Progenitor cell of endocrine pancreas (in vitro differentiated cells): Measurements from ENCODE around the gene ZNF579. TPM values are rescaled to one million over a fixed set of nuclear protein-coding genes. Genes with fewer than 3 reads are reported as not detected.

Experiments
- DNase-seq: peaks from one replicate; pipeline ENCODE4 v3.0.0; 2021; ENCODE audit warnings: low spot score; ENCODE audit not compliant: unreplicated experiment
- H3K27ac Mint-ChIP-seq: 2 replicates; pipeline ENCODE4 v1.8.0; 2021; ENCODE audit warnings: mild to moderate bottlenecking, moderate library complexity, mixed read lengths
- H3K27me3 Mint-ChIP-seq: 2 replicates; pipeline ENCODE4 v1.8.0; 2021; ENCODE audit warnings: mixed read lengths
- H3K36me3 Mint-ChIP-seq: 2 replicates; pipeline ENCODE4 v1.8.0; 2022; ENCODE audit warnings: mixed read lengths; ENCODE audit not compliant: insufficient read depth
- H3K4me1 Mint-ChIP-seq: 2 replicates; pipeline ENCODE4 v1.8.0; 2021; ENCODE audit warnings: low read depth, mixed read lengths
- H3K4me3 Mint-ChIP-seq: 2 replicates; pipeline ENCODE4 v1.8.0; 2021; ENCODE audit warnings: low read depth, mild to moderate bottlenecking, moderate library complexity, mixed read lengths
- H3K9me3 Mint-ChIP-seq: 2 replicates; pipeline ENCODE4 v1.8.0; 2021; ENCODE audit warnings: low read depth, mixed read lengths
- CTCF ChIP-seq: fragments of 200-600 bp; sonication (generic); IDR thresholded peaks from one replicate; pipeline ENCODE4 v1.5.0; 2021; ENCODE audit warnings: antibody characterized with exemption, mild to moderate bottlenecking; ENCODE audit not compliant: unreplicated experiment
- total RNA-seq: library from RNA; stranded (reverse); gene quantifications from 2 replicates; pipeline ENCODE4 v1.2.1, GENCODE V29; 2021

The ZNF579 gene
- total RNA-seq, 1 donor from 2014 or later: 29.1 TPM

- no peaks in the 10 kb centered on the region for H3K27me3 Mint-ChIP-seq
- H3K9me3 Mint-ChIP-seq: no peaks in the 10 kb centered on the region
- no peak for TF ChIP-seq CTCF
- peak overlapping the region; percentile 38 for H3K4me3 Mint-ChIP-seq
- peaks cover 9% of the 10 kb centered on the region for H3K4me1 Mint-ChIP-seq
- H3K27ac Mint-ChIP-seq: no peak overlapping the region
- peaks cover 2% of the 10 kb centered on the region for H3K36me3 Mint-ChIP-seq
- no peak for DNase-seq
Measured at GRCh38 chr19:55623130-55623529, 42.5 kb upstream of the ZNF579 start.

GRCh38 chr19:55622242-55622969, 41.8 kb upstream of the ZNF579 start:
- Mint-ChIP-seq H3K27me3 (no peaks in the 10 kb centered on the region), H3K4me3 (no peak overlapping the region), H3K27ac (no peak overlapping the region), H3K9me3 (no peaks in the 10 kb centered on the region), H3K4me1 (peaks cover 9% of the 10 kb centered on the region), H3K36me3 (peaks cover 6% of the 10 kb centered on the region)
- DNase-seq: no peak
- TF ChIP-seq CTCF: no peak

- TF ChIP-seq CTCF: no peak
- H3K4me3 Mint-ChIP-seq: no peak overlapping the region
- no peak for DNase-seq
- H3K27ac Mint-ChIP-seq: no peak overlapping the region
- H3K36me3 Mint-ChIP-seq: peaks cover 9% of the 10 kb centered on the region
- H3K9me3 Mint-ChIP-seq: no peaks in the 10 kb centered on the region
- peaks cover 9% of the 10 kb centered on the region for H3K4me1 Mint-ChIP-seq
- no peaks in the 10 kb centered on the region for H3K27me3 Mint-ChIP-seq
Measured at GRCh38 chr19:55621673-55622231, 41.1 kb upstream of the ZNF579 start.

- DNase-seq: no peak
- Mint-ChIP-seq H3K36me3 (peaks cover 10% of the 10 kb centered on the region), H3K4me3 (no peak overlapping the region), H3K4me1 (peaks cover 9% of the 10 kb centered on the region), H3K27me3 (no peaks in the 10 kb centered on the region), H3K9me3 (no peaks in the 10 kb centered on the region), H3K27ac (no peak overlapping the region)
- no peak for TF ChIP-seq CTCF
Measured at GRCh38 chr19:55621205-55621672, 40.6 kb upstream of the ZNF579 start.

GRCh38 chr19:55620410-55621204, 40.0 kb upstream of the ZNF579 start:
- Mint-ChIP-seq H3K27ac (peak overlapping the region; percentile 59), H3K36me3 (peaks cover 10% of the 10 kb centered on the region), H3K9me3 (no peaks in the 10 kb centered on the region), H3K4me3 (no peak overlapping the region), H3K27me3 (no peaks in the 10 kb centered on the region), H3K4me1 (peaks cover 9% of the 10 kb centered on the region)
- no peak for DNase-seq
- no peak for TF ChIP-seq CTCF
